Nephron (organoid): ENCODE measurements around the gene KLHL7.

Source experiments
- H3K27ac Mint-ChIP-seq, 3 experiments: 2 replicates each; pipeline ENCODE4 v1.8.0; 2020; ENCODE audit warnings: mixed read lengths in 3 of 3, mild to moderate bottlenecking in 2 of 3, moderate library complexity in 1 of 3
- H3K27me3 Mint-ChIP-seq: 2 replicates; pipeline ENCODE4 v1.8.0; 2021; ENCODE audit warnings: low read depth, mild to moderate bottlenecking, moderate library complexity, mixed read lengths
- H3K36me3 Mint-ChIP-seq: 2 replicates; pipeline ENCODE4 v1.8.0; 2020; ENCODE audit warnings: low read depth, mixed read lengths
- H3K4me1 Mint-ChIP-seq: 2 replicates; pipeline ENCODE4 v1.8.0; 2020; ENCODE audit warnings: mixed read lengths
- H3K4me3 Mint-ChIP-seq, 3 experiments: 2 replicates each; pipeline ENCODE4 v1.8.0; 2020; ENCODE audit warnings: mild to moderate bottlenecking in 3 of 3, mixed read lengths in 3 of 3, moderate library complexity in 2 of 3
- H3K9me3 Mint-ChIP-seq: 2 replicates; pipeline ENCODE4 v1.8.0; 2020; ENCODE audit warnings: mixed read lengths
- TF ChIP-seq, protein P1 (sequence below), 3 experiments: fragments of 200-600 bp; sonication (generic); IDR thresholded peaks; one replicate each; pipeline ENCODE4 v1.5.0; 2021; ENCODE audit warnings: antibody characterized with exemption in 3 of 3; ENCODE audit not compliant: unreplicated experiment in 3 of 3

Gene KLHL7

DNA sequence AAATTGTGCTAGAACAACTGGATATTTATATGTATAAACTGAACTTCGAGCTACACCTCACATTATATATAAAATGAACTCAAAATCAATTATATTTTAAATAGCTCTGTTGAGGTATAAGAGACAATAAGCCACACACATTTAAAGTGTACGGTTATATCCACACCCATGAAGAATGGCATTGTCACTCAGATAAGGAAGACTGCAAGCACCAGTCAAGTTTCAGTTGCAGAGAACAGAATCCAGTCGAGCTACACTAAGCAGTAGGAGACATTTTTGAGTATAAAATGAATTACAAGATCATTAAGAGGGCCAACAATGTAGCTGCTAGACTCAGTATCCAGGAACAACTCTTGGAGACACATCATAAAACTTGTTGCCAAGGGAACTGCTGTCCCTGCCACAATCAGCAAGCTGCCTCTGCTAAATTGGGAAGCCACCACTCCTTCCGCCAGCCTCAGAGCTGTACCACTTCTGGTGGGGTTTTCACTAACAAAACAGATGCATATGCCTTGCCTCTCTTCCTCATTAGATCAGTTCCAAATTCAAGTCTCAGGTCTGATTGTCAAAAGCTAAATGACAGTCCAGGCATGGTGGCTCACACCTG lies 121.4 kb downstream of the KLHL7 start:
- Mint-ChIP-seq H3K4me3 (no peak overlapping the region), H3K9me3 (peaks cover 8% of the 10 kb centered on the region), H3K27me3 (peaks cover 4% of the 10 kb centered on the region), H3K36me3 (no peaks in the 10 kb centered on the region), H3K4me1 (peaks cover 21% of the 10 kb centered on the region), H3K27ac (no peak overlapping the region)
- TF ChIP-seq, protein P1, sequence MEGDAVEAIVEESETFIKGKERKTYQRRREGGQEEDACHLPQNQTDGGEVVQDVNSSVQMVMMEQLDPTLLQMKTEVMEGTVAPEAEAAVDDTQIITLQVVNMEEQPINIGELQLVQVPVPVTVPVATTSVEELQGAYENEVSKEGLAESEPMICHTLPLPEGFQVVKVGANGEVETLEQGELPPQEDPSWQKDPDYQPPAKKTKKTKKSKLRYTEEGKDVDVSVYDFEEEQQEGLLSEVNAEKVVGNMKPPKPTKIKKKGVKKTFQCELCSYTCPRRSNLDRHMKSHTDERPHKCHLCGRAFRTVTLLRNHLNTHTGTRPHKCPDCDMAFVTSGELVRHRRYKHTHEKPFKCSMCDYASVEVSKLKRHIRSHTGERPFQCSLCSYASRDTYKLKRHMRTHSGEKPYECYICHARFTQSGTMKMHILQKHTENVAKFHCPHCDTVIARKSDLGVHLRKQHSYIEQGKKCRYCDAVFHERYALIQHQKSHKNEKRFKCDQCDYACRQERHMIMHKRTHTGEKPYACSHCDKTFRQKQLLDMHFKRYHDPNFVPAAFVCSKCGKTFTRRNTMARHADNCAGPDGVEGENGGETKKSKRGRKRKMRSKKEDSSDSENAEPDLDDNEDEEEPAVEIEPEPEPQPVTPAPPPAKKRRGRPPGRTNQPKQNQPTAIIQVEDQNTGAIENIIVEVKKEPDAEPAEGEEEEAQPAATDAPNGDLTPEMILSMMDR (IDR thresholded peaks at IDR 0.05; ENCODE audit: unreplicated experiment in 3 of 3): no peak
